Adrenal gland (tissue), 12 donors: ENCODE results near the gene IFNA5. TPM values are rescaled to one million over a fixed set of nuclear protein-coding genes. Genes with fewer than 3 reads are reported as not detected.

Source experiments
- DNase-seq, 7 donors: peaks; one replicate each; pipeline ENCODE4 v3.0.0-alpha.2; 2019 to 2020
- H3K27ac ChIP-seq, 5 donors: fragments of 200-600 bp; sonication (generic) in 4 of 5; 1 replicate in 3 of 5; 2 replicates in 2 of 5; pipeline versions ENCODE4 v1.5.1 to v1.8.0; 2016 to 2020; ENCODE audit warnings: mild to moderate bottlenecking in 1 of 5
- H3K27me3 ChIP-seq: fragments of 200-600 bp; 2 replicates; pipeline ENCODE4 v1.8.0; 2021
- H3K36me3 ChIP-seq, 2 donors: fragments of 200-600 bp; replicated peaks in 1 of 2; 1 replicate in 1 of 2; 2 replicates in 1 of 2; pipeline versions ENCODE4 v1.5.1 to v1.8.0; 2018 to 2022
- H3K4me1 ChIP-seq, 2 donors: fragments of 200-600 bp; replicated peaks in 1 of 2; 1 replicate in 1 of 2; 2 replicates in 1 of 2; pipeline versions ENCODE4 v1.5.1 to v1.8.0; 2018 to 2021
- H3K4me3 ChIP-seq, 4 donors: fragments of 200-600 bp; sonication (generic) in 3 of 4; one replicate each; pipeline ENCODE4 v1.5.1; 2016 to 2018
- H3K9me3 ChIP-seq, 3 donors: fragments of 200-600 bp; sonication (generic) in 1 of 3; replicated peaks in 1 of 3; 1 replicate in 2 of 3; 2 replicates in 1 of 3; pipeline versions ENCODE4 v1.5.1 to v1.8.0; 2016 to 2021
- POLR2A ChIP-seq, 2 donors: fragments of 450-650 bp; IDR thresholded peaks; one replicate each; pipeline ENCODE4 v1.6.1; 2017; ENCODE audit warnings: antibody characterized with exemption in 2 of 2, mild to moderate bottlenecking in 2 of 2, moderate library complexity in 1 of 2
- WGBS, 4 donors: extraction: QIAGEN DNeasy Blood & Tissue Kit in 2 of 4; methylation state at CpG; one replicate each; pipeline versions ENCODE4 v1.1.5 to v1.1.7; 2013 to 2017; 5-methylcytosine and 5-hydroxymethylcytosine counted together
- intact Hi-C, 2 donors: fragments of 100-400 bp; cut with DNase I; formaldehyde crosslinking; loops; one replicate each; pipeline versions ENCODE4 v1.14.1 to v1.15.0; 2022 to 2023
- polyA plus RNA-seq, 3 donors: library from polyadenylated mRNA; stranded (reverse); fragments of 200-250 nt in 2 of 3; fragments of 350-450 nt in 1 of 3; fragmentation: Illumina TruSeq in 1 of 3; extraction: RNeasy Lipid Tissue Mini Kit (QIAGEN cat#74804) in 1 of 3; gene quantifications; one replicate each; pipeline ENCODE4 v1.2.3, GENCODE V29; 2013 to 2014
- total RNA-seq, 9 donors: library from RNA; depleted of rRNA in 4 of 9; stranded (reverse); fragments of >200 nt in 4 of 9; fragments of 120-200 nt in 1 of 9; fragmentation: NEBNext Ultra II Directional in 1 of 9; extraction: Animal tissue kit (Norgen Biotek cat#: 25700) in 1 of 9; gene quantifications; one replicate each; pipeline versions ENCODE4 v1.1.0 to v1.2.4, GENCODE V29; 2013 to 2023
- TF ChIP-seq, protein P1 (sequence below), 6 experiments: fragments of 450-650 bp in 4 of 6; fragments of 200-600 bp in 2 of 6; sonication (generic) in 1 of 6; IDR thresholded peaks; 1 replicate in 5 of 6; 2 replicates in 1 of 6; pipeline versions ENCODE4 v1.5.1 to v1.8.0; 2016 to 2021; ENCODE audit warnings: antibody characterized with exemption in 6 of 6, mild to moderate bottlenecking in 2 of 6, moderate library complexity in 1 of 6
- donor health status: healthy with polysubstance abuse.
- donor health status: Bipolar disorder and iron deficiency.
- donor health status: DM: yes; HTN: yes; CAD: no.
- donor health status: DM: no; HTN: no; CAD: no.
- donor health status: DM: no; HTN: no; CAD: no.
- donor health status: DM: yes; HTN: yes; CAD: no.

The IFNA5 gene
- total and polyA plus RNA-seq, 12 donors: 0.72 TPM; not detected in 11

DNA sequence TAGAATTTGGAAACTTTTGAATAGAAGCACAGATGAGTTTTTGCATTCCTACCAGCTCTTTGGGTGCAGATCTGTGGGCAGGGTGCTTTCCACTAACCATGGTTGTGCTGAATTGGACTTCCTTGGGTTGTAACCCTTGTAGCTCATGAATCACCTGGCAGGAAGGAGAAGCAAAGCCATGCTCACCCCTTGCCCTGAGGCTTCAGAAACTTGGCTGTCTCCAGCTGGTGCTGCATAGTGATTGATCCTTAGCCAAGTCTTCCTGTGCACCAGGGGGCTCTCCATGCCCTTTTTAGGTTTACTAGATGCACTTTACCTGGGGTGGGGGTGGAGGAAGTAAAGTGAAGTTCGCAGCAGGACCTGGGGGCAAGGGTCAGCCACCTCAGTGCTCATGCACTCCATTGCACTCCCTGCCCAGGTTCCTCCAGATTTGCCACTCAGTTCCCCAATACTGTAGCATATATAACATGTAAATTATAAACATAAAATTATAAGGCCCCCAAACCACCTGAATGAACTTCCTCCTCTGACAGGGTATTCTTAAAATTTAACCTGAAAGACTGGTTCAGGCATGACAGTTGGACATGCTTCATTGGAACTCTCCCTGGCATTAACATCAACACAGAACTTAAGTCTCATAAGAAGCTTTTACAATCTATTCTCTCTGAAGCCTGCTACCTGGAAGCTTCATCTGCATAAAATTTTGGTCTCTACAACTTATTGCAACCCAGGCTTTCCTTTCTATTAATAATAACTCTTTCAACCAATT lies 39.5 kb downstream of the IFNA5 start:
- WGBS, 4 donors: 19 to 33% (median 27%) methylated on average over 1 of the region's 1 CpG
- Histone ChIP-seq H3K4me1 (no peaks in the 10 kb centered on the region), H3K4me3 (no peak overlapping the region), H3K9me3 (no peaks in the 10 kb centered on the region), H3K27ac (no peak overlapping the region), H3K36me3 (no peaks in the 10 kb centered on the region), H3K27me3 (peaks cover 7% of the 10 kb centered on the region)
- no peak for DNase-seq
- TF ChIP-seq, protein P1, sequence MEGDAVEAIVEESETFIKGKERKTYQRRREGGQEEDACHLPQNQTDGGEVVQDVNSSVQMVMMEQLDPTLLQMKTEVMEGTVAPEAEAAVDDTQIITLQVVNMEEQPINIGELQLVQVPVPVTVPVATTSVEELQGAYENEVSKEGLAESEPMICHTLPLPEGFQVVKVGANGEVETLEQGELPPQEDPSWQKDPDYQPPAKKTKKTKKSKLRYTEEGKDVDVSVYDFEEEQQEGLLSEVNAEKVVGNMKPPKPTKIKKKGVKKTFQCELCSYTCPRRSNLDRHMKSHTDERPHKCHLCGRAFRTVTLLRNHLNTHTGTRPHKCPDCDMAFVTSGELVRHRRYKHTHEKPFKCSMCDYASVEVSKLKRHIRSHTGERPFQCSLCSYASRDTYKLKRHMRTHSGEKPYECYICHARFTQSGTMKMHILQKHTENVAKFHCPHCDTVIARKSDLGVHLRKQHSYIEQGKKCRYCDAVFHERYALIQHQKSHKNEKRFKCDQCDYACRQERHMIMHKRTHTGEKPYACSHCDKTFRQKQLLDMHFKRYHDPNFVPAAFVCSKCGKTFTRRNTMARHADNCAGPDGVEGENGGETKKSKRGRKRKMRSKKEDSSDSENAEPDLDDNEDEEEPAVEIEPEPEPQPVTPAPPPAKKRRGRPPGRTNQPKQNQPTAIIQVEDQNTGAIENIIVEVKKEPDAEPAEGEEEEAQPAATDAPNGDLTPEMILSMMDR (IDR thresholded peaks at IDR 0.05): no peak
- no peak for TF ChIP-seq POLR2A (IDR thresholded peaks at IDR 0.05)
- intact Hi-C loops: no loop called here

DNA sequence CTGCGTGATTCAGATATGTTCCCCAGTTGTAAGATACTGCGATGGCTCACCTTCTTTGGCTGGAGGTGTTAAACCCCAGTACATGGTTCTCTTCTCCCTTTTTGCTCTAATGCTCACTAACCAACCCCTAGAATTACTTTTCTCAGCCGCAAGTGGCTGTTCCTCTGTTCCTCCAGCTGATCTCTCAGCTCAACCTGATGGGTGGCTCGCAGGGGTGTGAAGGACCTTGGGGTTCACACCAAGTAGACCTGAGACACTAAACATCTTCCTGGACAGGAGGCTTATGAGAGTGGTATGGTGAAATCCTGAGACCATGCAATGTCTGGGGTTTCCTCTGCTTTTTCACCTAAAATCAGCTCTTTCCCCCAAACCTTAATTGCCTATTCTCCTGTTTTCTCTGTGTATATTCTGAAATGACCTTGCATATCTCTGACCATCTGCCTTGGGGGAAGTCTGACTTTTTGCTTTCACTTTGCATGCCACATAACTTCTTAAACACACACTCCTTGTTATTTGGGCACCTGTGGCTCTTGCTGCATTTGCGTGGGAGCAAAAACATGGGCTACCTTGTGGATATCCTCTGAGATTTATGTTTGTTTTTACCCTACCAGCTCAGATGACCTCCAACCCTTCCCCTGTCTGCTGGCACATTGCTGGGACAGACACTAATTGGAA lies 49.4 kb downstream of the IFNA5 start:
- intact Hi-C loops: no loop called here
- no peak overlapping the region for H3K27ac ChIP-seq
- H3K4me3 ChIP-seq: no peak overlapping the region
- no peaks in the 10 kb centered on the region for H3K4me1 ChIP-seq
- TF ChIP-seq, protein P1 (IDR thresholded peaks at IDR 0.05): no peak
- TF ChIP-seq POLR2A (IDR thresholded peaks at IDR 0.05): no peak
- no peaks in the 10 kb centered on the region for H3K9me3 ChIP-seq
- 68 to 76% (median 72%) methylated on average over 5 of the region's 5 CpGs for WGBS, 4 donors
- no peaks in the 10 kb centered on the region for H3K27me3 ChIP-seq
- DNase-seq: no peak
- no peaks in the 10 kb centered on the region for H3K36me3 ChIP-seq

Other genes starting within 250 kb of the IFNA5 start
- not detected for gene IFNB1, start 227.4 kb downstream of the IFNA5 start, total RNA-seq
- gene IFNB1, start 227.4 kb downstream of the IFNA5 start, polyA plus RNA-seq: not detected
- gene IFNW1, start 163.5 kb downstream of the IFNA5 start, total RNA-seq: not detected
- not detected for gene IFNW1, start 163.5 kb downstream of the IFNA5 start, polyA plus RNA-seq
- gene IFNA21, start 138.7 kb downstream of the IFNA5 start, total RNA-seq: not detected
- gene IFNA21, start 138.7 kb downstream of the IFNA5 start, polyA plus RNA-seq: not detected
- gene IFNA4, start 117.7 kb downstream of the IFNA5 start, total RNA-seq: not detected
- gene IFNA4, start 117.7 kb downstream of the IFNA5 start, polyA plus RNA-seq: not detected
- not detected for gene IFNA7, start 103.1 kb downstream of the IFNA5 start, total RNA-seq
- gene IFNA7, start 103.1 kb downstream of the IFNA5 start, polyA plus RNA-seq: not detected
- not detected for gene IFNA10, start 98.2 kb downstream of the IFNA5 start, total RNA-seq
- not detected for gene IFNA10, start 98.2 kb downstream of the IFNA5 start, polyA plus RNA-seq
- not detected for gene IFNA16, start 88.0 kb downstream of the IFNA5 start, total RNA-seq
- not detected for gene IFNA16, start 88.0 kb downstream of the IFNA5 start, polyA plus RNA-seq
- not detected for gene IFNA17, start 77.1 kb downstream of the IFNA5 start, total RNA-seq
- not detected for gene IFNA17, start 77.1 kb downstream of the IFNA5 start, polyA plus RNA-seq
- gene IFNA14, start 65.3 kb downstream of the IFNA5 start, total RNA-seq: not detected
- gene IFNA14, start 65.3 kb downstream of the IFNA5 start, polyA plus RNA-seq: not detected
- 10 to 100 TPM; 16.6 to 30.4 (median 21.9) TPM for gene KLHL9, start 30.1 kb upstream of the IFNA5 start, total RNA-seq
- 10 to 100 TPM in 1 of 3 donors, 1 to 10 TPM in 2; 6.7 to 20.3 (median 7.4) TPM for gene KLHL9, start 30.1 kb upstream of the IFNA5 start, polyA plus RNA-seq
- gene IFNA6, start 45.6 kb upstream of the IFNA5 start, total RNA-seq: not detected
- gene IFNA6, start 45.6 kb upstream of the IFNA5 start, polyA plus RNA-seq: not detected
- not detected for gene IFNA13, start 62.7 kb upstream of the IFNA5 start, total RNA-seq
- not detected for gene IFNA13, start 62.7 kb upstream of the IFNA5 start, polyA plus RNA-seq
- gene IFNA2, start 80.1 kb upstream of the IFNA5 start, total RNA-seq: not detected
- gene IFNA2, start 80.1 kb upstream of the IFNA5 start, polyA plus RNA-seq: not detected
- gene IFNA8, start 103.8 kb upstream of the IFNA5 start, total RNA-seq: not detected
- not detected for gene IFNA8, start 103.8 kb upstream of the IFNA5 start, polyA plus RNA-seq
- gene IFNA1, start 135.1 kb upstream of the IFNA5 start, total RNA-seq: not detected
- gene IFNA1, start 135.1 kb upstream of the IFNA5 start, polyA plus RNA-seq: not detected
- not detected for gene IFNE, start 177.0 kb upstream of the IFNA5 start, total RNA-seq
- gene IFNE, start 177.0 kb upstream of the IFNA5 start, polyA plus RNA-seq: not detected